Measurements from ENCODE around the gene CHID1.

DNA sequence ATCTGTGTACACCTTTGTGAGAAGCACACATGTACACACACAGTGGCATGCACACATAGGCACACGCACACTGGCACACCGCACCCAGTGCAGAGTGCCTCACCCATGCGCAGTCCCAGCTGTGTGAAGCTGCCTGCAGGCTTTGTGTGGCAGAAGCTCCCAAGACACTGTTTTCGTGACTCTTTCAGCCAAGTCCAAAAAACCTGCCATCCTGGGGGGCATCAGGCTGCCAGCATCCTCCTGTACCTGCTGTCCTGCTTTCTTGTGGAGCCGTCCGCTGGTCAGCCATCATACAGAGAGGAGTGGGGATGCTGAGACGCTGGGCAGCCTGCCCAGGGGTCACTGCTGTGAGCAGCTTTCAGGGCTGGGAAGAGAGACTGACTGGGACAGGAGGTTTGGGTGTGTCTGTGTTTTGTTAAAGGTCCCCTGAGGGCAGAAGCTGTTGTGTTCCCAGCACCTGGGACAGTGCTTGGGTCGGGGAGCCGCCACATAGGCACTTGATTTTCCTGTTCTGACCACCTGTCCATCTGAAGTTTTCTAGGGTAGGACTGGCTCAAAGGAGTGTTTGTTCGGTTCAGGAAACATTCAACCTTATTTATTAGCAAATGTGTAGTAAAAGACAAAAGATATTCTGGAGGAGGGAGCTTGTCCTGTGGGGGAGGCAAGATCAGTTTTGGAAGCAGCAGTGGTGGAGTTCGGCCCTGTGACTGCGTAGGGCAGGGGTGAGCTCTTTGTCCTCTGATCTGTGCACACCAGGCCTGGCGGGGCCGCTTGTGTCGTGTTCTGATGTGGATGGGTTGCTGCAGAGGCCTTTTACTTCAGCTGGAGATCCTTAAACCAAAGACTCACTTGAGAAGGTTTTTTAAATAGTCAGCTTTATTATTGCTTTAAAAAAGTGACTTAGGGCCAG is 44.8 kb upstream of the CHID1 start:
- TF ChIP-seq, protein P1, sequence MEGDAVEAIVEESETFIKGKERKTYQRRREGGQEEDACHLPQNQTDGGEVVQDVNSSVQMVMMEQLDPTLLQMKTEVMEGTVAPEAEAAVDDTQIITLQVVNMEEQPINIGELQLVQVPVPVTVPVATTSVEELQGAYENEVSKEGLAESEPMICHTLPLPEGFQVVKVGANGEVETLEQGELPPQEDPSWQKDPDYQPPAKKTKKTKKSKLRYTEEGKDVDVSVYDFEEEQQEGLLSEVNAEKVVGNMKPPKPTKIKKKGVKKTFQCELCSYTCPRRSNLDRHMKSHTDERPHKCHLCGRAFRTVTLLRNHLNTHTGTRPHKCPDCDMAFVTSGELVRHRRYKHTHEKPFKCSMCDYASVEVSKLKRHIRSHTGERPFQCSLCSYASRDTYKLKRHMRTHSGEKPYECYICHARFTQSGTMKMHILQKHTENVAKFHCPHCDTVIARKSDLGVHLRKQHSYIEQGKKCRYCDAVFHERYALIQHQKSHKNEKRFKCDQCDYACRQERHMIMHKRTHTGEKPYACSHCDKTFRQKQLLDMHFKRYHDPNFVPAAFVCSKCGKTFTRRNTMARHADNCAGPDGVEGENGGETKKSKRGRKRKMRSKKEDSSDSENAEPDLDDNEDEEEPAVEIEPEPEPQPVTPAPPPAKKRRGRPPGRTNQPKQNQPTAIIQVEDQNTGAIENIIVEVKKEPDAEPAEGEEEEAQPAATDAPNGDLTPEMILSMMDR (conservative IDR thresholded peaks at IDR 0.05) = no peak
- no peak for TF ChIP-seq EZH2 (IDR thresholded peaks at IDR 0.05; ENCODE audit: low read depth)

Measured in PC-9 (cell line).